ENCODE measurements around the gene RPS21. TPM values are rescaled to one million over a fixed set of nuclear protein-coding genes. Genes with fewer than 3 reads are reported as not detected.
A peak's percentile ranks its signal among the peaks of the same experiment; 100 is the strongest.

The RPS21 gene
- total and polyA plus RNA-seq, 2 of the 13 experiments (the other 11 are each of a cell fraction or from before 2014, with no cell fraction given): 2,647 to 11,063 TPM

DNA sequence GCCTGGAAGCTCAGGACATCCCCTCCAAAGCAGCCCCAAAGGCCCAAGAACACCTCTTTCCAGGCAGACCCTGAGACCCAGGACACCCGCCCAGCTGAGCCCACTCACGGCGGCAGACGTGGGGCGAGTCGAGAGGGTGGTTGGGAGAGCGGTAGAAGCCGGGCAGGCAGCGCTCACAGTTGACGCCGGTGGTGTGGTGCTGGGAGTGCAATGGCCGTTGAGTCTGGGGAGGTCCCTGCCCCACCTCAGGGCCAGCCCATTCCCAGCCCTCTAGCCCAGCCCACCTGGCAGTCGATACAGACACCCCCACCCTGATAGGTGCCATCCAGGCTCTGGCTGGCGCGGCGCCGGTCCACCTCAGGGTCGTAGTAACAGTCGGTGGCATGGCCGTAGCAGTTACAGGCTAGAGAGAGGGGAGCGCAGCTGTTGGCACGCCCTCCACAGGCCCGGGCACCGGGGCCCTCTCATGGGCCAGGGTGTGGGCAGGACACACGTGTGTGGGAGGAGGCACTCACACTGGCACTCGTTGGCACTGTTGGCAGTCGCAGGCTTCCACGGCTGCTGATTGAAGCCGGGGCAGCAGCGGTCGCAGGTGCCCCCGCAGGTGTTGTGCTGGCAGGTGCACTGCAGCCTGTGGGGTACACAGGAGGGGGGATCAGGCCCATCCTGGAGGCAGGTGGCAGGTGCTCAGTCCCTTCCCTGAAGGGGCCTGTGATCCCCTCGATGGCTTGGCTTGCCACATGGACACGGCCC is 40.3 kb upstream of the RPS21 start (continued):
- TF ChIP-seq, protein P1, sequence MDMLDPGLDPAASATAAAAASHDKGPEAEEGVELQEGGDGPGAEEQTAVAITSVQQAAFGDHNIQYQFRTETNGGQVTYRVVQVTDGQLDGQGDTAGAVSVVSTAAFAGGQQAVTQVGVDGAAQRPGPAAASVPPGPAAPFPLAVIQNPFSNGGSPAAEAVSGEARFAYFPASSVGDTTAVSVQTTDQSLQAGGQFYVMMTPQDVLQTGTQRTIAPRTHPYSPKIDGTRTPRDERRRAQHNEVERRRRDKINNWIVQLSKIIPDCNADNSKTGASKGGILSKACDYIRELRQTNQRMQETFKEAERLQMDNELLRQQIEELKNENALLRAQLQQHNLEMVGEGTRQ (IDR thresholded peaks at IDR 0.05; ENCODE audit: low read depth, low read length): no peak
- TF ChIP-seq, protein P1 (CRISPR knock-in tag; IDR thresholded peaks at IDR 0.05; ENCODE audit: borderline replicate concordance): no peak
- TF ChIP-seq FOSL1 (CRISPR knock-in tag; IDR thresholded peaks at IDR 0.05; ENCODE audit: borderline replicate concordance) (no peak), ZNF326 (CRISPR knock-in tag; IDR thresholded peaks at IDR 0.05; ENCODE audit: borderline replicate concordance) (0 out of 2 replicates have a peak, but pooled peaks have one; percentile 18), KDM4B (CRISPR knock-in tag; IDR thresholded peaks at IDR 0.05) (no peak), LCORL (IDR thresholded peaks at IDR 0.05) (no peak), LCORL (CRISPR knock-in tag; IDR thresholded peaks at IDR 0.05) (no peak), SP5 (CRISPR knock-in tag; IDR thresholded peaks at IDR 0.05; ENCODE audit: borderline replicate concordance, low read depth) (no peak), ZNF614 (CRISPR knock-in tag; IDR thresholded peaks at IDR 0.05; ENCODE audit: borderline replicate concordance) (no peak), ZSCAN22 (CRISPR knock-in tag; IDR thresholded peaks at IDR 0.05) (no peak), GABPA (IDR thresholded peaks at IDR 0.05; ENCODE audit: low read depth, low read length) (no peak), GABPA (CRISPR knock-in tag; IDR thresholded peaks at IDR 0.05; ENCODE audit: low read depth) (no peak)
- TF ChIP-seq, protein P2, sequence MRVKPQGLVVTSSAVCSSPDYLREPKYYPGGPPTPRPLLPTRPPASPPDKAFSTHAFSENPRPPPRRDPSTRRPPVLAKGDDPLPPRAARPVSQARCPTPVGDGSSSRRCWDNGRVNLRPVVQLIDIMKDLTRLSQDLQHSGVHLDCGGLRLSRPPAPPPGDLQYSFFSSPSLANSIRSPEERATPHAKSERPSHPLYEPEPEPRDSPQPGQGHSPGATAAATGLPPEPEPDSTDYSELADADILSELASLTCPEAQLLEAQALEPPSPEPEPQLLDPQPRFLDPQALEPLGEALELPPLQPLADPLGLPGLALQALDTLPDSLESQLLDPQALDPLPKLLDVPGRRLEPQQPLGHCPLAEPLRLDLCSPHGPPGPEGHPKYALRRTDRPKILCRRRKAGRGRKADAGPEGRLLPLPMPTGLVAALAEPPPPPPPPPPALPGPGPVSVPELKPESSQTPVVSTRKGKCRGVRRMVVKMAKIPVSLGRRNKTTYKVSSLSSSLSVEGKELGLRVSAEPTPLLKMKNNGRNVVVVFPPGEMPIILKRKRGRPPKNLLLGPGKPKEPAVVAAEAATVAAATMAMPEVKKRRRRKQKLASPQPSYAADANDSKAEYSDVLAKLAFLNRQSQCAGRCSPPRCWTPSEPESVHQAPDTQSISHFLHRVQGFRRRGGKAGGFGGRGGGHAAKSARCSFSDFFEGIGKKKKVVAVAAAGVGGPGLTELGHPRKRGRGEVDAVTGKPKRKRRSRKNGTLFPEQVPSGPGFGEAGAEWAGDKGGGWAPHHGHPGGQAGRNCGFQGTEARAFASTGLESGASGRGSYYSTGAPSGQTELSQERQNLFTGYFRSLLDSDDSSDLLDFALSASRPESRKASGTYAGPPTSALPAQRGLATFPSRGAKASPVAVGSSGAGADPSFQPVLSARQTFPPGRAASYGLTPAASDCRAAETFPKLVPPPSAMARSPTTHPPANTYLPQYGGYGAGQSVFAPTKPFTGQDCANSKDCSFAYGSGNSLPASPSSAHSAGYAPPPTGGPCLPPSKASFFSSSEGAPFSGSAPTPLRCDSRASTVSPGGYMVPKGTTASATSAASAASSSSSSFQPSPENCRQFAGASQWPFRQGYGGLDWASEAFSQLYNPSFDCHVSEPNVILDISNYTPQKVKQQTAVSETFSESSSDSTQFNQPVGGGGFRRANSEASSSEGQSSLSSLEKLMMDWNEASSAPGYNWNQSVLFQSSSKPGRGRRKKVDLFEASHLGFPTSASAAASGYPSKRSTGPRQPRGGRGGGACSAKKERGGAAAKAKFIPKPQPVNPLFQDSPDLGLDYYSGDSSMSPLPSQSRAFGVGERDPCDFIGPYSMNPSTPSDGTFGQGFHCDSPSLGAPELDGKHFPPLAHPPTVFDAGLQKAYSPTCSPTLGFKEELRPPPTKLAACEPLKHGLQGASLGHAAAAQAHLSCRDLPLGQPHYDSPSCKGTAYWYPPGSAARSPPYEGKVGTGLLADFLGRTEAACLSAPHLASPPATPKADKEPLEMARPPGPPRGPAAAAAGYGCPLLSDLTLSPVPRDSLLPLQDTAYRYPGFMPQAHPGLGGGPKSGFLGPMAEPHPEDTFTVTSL (CRISPR knock-in tag; IDR thresholded peaks at IDR 0.05; ENCODE audit: borderline replicate concordance): no peak
- TF ChIP-seq, protein P3, sequence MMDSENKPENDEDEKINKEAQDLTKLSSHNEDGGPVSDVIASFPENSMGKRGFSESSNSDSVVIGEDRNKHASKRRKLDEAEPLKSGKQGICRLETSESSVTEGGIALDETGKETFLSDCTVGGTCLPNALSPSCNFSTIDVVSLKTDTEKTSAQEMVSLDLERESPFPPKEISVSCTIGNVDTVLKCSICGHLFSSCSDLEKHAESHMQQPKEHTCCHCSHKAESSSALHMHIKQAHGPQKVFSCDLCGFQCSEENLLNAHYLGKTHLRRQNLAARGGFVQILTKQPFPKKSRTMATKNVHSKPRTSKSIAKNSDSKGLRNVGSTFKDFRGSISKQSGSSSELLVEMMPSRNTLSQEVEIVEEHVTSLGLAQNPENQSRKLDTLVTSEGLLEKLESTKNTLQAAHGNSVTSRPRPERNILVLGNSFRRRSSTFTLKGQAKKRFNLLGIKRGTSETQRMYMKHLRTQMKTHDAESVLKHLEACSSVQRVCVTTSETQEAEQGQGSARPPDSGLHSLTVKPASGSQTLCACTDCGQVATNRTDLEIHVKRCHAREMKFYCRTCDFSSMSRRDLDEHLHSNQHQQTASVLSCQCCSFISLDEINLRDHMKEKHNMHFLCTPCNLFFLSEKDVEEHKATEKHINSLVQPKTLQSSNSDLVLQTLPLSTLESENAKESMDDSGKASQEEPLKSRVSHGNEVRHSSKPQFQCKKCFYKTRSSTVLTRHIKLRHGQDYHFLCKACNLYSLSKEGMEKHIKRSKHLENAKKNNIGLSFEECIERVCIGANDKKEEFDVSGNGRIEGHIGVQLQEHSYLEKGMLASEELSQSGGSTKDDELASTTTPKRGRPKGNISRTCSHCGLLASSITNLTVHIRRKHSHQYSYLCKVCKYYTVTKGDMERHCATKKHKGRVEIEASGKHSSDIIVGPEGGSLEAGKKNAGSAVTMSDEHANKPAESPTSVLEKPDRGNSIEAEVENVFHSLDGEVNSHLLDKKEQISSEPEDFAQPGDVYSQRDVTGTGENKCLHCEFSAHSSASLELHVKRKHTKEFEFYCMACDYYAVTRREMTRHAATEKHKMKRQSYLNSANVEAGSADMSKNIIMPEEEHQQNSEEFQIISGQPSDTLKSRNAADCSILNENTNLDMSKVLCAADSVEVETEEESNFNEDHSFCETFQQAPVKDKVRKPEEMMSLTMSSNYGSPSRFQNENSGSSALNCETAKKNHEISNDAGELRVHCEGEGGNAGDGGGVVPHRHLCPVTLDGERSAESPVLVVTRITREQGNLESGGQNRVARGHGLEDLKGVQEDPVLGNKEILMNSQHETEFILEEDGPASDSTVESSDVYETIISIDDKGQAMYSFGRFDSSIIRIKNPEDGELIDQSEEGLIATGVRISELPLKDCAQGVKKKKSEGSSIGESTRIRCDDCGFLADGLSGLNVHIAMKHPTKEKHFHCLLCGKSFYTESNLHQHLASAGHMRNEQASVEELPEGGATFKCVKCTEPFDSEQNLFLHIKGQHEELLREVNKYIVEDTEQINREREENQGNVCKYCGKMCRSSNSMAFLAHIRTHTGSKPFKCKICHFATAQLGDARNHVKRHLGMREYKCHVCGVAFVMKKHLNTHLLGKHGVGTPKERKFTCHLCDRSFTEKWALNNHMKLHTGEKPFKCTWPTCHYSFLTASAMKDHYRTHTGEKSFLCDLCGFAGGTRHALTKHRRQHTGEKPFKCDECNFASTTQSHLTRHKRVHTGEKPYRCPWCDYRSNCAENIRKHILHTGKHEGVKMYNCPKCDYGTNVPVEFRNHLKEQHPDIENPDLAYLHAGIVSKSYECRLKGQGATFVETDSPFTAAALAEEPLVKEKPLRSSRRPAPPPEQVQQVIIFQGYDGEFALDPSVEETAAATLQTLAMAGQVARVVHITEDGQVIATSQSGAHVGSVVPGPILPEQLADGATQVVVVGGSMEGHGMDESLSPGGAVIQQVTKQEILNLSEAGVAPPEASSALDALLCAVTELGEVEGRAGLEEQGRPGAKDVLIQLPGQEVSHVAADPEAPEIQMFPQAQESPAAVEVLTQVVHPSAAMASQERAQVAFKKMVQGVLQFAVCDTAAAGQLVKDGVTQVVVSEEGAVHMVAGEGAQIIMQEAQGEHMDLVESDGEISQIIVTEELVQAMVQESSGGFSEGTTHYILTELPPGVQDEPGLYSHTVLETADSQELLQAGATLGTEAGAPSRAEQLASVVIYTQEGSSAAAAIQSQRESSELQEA (CRISPR knock-in tag; IDR thresholded peaks at IDR 0.05; ENCODE audit: not compliant biosample characterization): no peak

All from HepG2 (cell line).